ENCODE data around the gene NKX2-1.

DNA sequence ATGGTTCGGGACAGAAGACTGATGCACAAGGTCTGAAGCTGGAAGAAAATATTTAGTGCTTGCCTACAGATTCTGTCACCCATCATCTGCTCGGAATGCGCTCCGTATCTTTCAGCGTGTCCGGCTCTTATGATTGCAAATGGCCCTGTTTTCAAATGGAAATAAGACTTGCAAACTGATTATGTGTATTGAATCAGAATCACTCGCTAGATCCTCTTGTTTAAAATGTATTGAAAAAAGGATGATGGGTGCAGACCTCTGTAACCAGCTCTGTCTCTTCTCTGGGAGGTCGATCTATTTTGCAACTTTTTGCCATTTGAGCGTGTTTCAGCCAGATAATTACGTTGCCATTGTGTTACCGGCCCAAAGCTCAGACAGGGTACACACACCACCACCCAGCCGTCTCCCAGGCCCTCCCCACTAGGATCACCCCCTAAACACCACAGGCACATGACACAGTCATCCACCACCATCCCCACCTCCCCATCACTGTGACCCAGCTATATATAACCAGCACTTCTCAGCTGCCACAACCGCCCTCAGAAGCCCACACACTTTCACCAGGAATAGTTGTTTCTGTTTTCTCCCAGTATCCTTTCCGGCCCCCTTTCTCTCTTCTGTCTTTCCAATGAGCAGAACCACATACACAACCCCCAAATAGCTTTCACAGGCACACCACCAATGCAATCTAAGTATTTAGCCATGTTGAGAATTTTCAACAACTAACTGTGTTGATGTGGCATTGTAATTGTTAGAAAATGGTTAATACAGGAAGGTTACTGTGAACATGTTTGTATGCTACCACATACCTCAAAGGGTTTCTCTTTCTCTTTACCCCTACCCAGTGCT, 10.7 kb downstream of the NKX2-1 start:
- TF ChIP-seq, protein P1, sequence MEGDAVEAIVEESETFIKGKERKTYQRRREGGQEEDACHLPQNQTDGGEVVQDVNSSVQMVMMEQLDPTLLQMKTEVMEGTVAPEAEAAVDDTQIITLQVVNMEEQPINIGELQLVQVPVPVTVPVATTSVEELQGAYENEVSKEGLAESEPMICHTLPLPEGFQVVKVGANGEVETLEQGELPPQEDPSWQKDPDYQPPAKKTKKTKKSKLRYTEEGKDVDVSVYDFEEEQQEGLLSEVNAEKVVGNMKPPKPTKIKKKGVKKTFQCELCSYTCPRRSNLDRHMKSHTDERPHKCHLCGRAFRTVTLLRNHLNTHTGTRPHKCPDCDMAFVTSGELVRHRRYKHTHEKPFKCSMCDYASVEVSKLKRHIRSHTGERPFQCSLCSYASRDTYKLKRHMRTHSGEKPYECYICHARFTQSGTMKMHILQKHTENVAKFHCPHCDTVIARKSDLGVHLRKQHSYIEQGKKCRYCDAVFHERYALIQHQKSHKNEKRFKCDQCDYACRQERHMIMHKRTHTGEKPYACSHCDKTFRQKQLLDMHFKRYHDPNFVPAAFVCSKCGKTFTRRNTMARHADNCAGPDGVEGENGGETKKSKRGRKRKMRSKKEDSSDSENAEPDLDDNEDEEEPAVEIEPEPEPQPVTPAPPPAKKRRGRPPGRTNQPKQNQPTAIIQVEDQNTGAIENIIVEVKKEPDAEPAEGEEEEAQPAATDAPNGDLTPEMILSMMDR (IDR thresholded peaks at IDR 0.05; ENCODE audit: low read depth, low read length, poor library complexity, severe bottlenecking): no peak
- TF ChIP-seq EZH2phosphoT487 (IDR thresholded peaks at IDR 0.05; ENCODE audit: borderline replicate concordance, low read length): no peak
